HG03045 (cell line): ENCODE data around the gene C18orf32.
"Not testable (repeated sequence)": the region's sequence is repeated elsewhere in the genome, so short reads cannot be mapped to it uniquely, and the experiment has no call there.

Experiments used
- ATAC-seq: cut with Tn5 transposase; IDR thresholded peaks from one replicate; pipeline ENCODE4 v1.9.1; 2021; ENCODE audit warnings: mild to moderate bottlenecking, moderate library complexity; ENCODE audit not compliant: unreplicated experiment

The C18orf32 gene

GRCh38 chr18:49472459-49472858 lies 14.6 kb downstream of the C18orf32 start:
- ATAC-seq, result no peak

GRCh38 chr18:49471532-49471931 lies 15.5 kb downstream of the C18orf32 start:
- no peak for ATAC-seq

- no peak for ATAC-seq
Observed at GRCh38 chr18:49467599-49467998, 19.4 kb downstream of the C18orf32 start.

- no peak for ATAC-seq
Observed at GRCh38 chr18:49467019-49467563, 19.9 kb downstream of the C18orf32 start.

GRCh38 chr18:49464718-49465598 lies 22.1 kb downstream of the C18orf32 start:
- ATAC-seq, result no peak

- ATAC-seq, result no peak
Observed at GRCh38 chr18:49461602-49461977, 25.4 kb downstream of the C18orf32 start.

- no peak for ATAC-seq
Observed at GRCh38 chr18:49460976-49461601, 25.9 kb downstream of the C18orf32 start.

GRCh38 chr18:49459404-49460171 lies 27.4 kb downstream of the C18orf32 start:
- ATAC-seq, result peak; percentile 34

GRCh38 chr18:49457616-49458015 lies 29.4 kb downstream of the C18orf32 start:
- no peak for ATAC-seq

- no peak for ATAC-seq
Observed at GRCh38 chr18:49456794-49457193, 30.2 kb downstream of the C18orf32 start.

- not testable (repeated sequence) for ATAC-seq
Observed at GRCh38 chr18:49452534-49452933, 34.5 kb downstream of the C18orf32 start.

- ATAC-seq, result no peak
Observed at GRCh38 chr18:49447810-49448745, 39.0 kb downstream of the C18orf32 start.

- ATAC-seq, result no peak
Observed at GRCh38 chr18:49446481-49446880, 40.6 kb downstream of the C18orf32 start.

GRCh38 chr18:49444581-49444980 lies 42.5 kb downstream of the C18orf32 start:
- no peak for ATAC-seq

- no peak for ATAC-seq
Observed at GRCh38 chr18:49443837-49444236, 43.2 kb downstream of the C18orf32 start.

GRCh38 chr18:49441338-49441938 lies 45.6 kb downstream of the C18orf32 start:
- ATAC-seq, result no peak

GRCh38 chr18:49435170-49435569 lies 51.9 kb downstream of the C18orf32 start:
- no peak for ATAC-seq

GRCh38 chr18:49432602-49433001 lies 54.4 kb downstream of the C18orf32 start:
- ATAC-seq, result no peak

- ATAC-seq, result no peak
Observed at GRCh38 chr18:49431165-49431962, 55.7 kb downstream of the C18orf32 start.
